ENCODE results near the gene CNOT1.
"Not testable (repeated sequence)": the region's sequence is repeated elsewhere in the genome, so short reads cannot be mapped to it uniquely, and the experiment has no call there.

The CNOT1 gene

GRCh38 chr16:58614860-58615259 lies 14.8 kb downstream of the CNOT1 start:
- no peak overlapping the region for H3K4me3 ChIP-seq (ENCODE audit: low read depth in 1 of 2, low read length in 2 of 2)
- H3K27ac ChIP-seq (ENCODE audit: low read depth, low read length), result no peak overlapping the region
- no peak overlapping the region for H3K9ac ChIP-seq (ENCODE audit: low read depth in 1 of 2, low read length in 2 of 2)
- H3K36me3 ChIP-seq (ENCODE audit: control insufficient read depth in 1 of 2, insufficient read depth in 2 of 2, low read length in 2 of 2), result peaks cover 15 to 38% of the 10 kb centered on the region in 2 donors
- H3K4me1 ChIP-seq (ENCODE audit: control insufficient read depth in 1 of 2, insufficient read depth in 2 of 2, low read length in 2 of 2), result no peaks in the 10 kb centered on the region
- no peaks in the 10 kb centered on the region for H3K9me3 ChIP-seq (ENCODE audit: control insufficient read depth in 1 of 2, low read length in 2 of 2)
- H3K27me3 ChIP-seq (ENCODE audit: control insufficient read depth in 1 of 2, insufficient read depth in 2 of 2, low read length in 2 of 2), result no peaks in the 10 kb centered on the region

- Histone ChIP-seq H3K27ac (ENCODE audit: low read depth, low read length) (no peak overlapping the region), H3K36me3 (ENCODE audit: control insufficient read depth in 1 of 2, insufficient read depth in 2 of 2, low read length in 2 of 2) (peaks cover 15 to 33% of the 10 kb centered on the region in 2 donors), H3K4me3 (ENCODE audit: low read depth in 1 of 2, low read length in 2 of 2) (no peak overlapping the region), H3K4me1 (ENCODE audit: control insufficient read depth in 1 of 2, insufficient read depth in 2 of 2, low read length in 2 of 2) (no peaks in the 10 kb centered on the region), H3K9ac (ENCODE audit: low read depth in 1 of 2, low read length in 2 of 2) (no peak overlapping the region), H3K9me3 (ENCODE audit: control insufficient read depth in 1 of 2, low read length in 2 of 2) (no peaks in the 10 kb centered on the region), H3K27me3 (ENCODE audit: control insufficient read depth in 1 of 2, insufficient read depth in 2 of 2, low read length in 2 of 2) (no peaks in the 10 kb centered on the region)
Measured at GRCh38 chr16:58614212-58614611, 15.4 kb downstream of the CNOT1 start.

GRCh38 chr16:58612965-58613364 lies 16.7 kb downstream of the CNOT1 start:
- H3K4me3 ChIP-seq (ENCODE audit: low read depth in 1 of 2, low read length in 2 of 2); H3K4me1 ChIP-seq (ENCODE audit: control insufficient read depth in 1 of 2, insufficient read depth in 2 of 2, low read length in 2 of 2); H3K9me3 ChIP-seq (ENCODE audit: control insufficient read depth in 1 of 2, low read length in 2 of 2); H3K27me3 ChIP-seq (ENCODE audit: control insufficient read depth in 1 of 2, insufficient read depth in 2 of 2, low read length in 2 of 2); H3K9ac ChIP-seq (ENCODE audit: low read depth in 1 of 2, low read length in 2 of 2); H3K27ac ChIP-seq (ENCODE audit: low read depth, low read length): not testable (repeated sequence)
- H3K36me3 ChIP-seq (ENCODE audit: control insufficient read depth in 1 of 2, insufficient read depth in 2 of 2, low read length in 2 of 2), result peaks cover 15 to 27% of the 10 kb centered on the region in 2 donors

GRCh38 chr16:58608601-58609136 lies 21.0 kb downstream of the CNOT1 start:
- Histone ChIP-seq H3K27ac (ENCODE audit: low read depth, low read length) (no peak overlapping the region), H3K27me3 (ENCODE audit: control insufficient read depth in 1 of 2, insufficient read depth in 2 of 2, low read length in 2 of 2) (no peaks in the 10 kb centered on the region), H3K36me3 (ENCODE audit: control insufficient read depth in 1 of 2, insufficient read depth in 2 of 2, low read length in 2 of 2) (peaks cover 5 to 18% of the 10 kb centered on the region in 2 donors), H3K4me3 (ENCODE audit: low read depth in 1 of 2, low read length in 2 of 2) (no peak overlapping the region), H3K9ac (ENCODE audit: low read depth in 1 of 2, low read length in 2 of 2) (no peak overlapping the region), H3K4me1 (ENCODE audit: control insufficient read depth in 1 of 2, insufficient read depth in 2 of 2, low read length in 2 of 2) (peaks cover 1 to 4% of the 10 kb centered on the region in 2 donors), H3K9me3 (ENCODE audit: control insufficient read depth in 1 of 2, low read length in 2 of 2) (no peaks in the 10 kb centered on the region)

GRCh38 chr16:58605562-58605961 lies 24.1 kb downstream of the CNOT1 start:
- Histone ChIP-seq H3K36me3 (ENCODE audit: control insufficient read depth in 1 of 2, insufficient read depth in 2 of 2, low read length in 2 of 2) (peaks cover 0 to 11% of the 10 kb centered on the region in 2 donors), H3K4me1 (ENCODE audit: control insufficient read depth in 1 of 2, insufficient read depth in 2 of 2, low read length in 2 of 2) (peaks cover 8 to 13% of the 10 kb centered on the region in 2 donors), H3K27me3 (ENCODE audit: control insufficient read depth in 1 of 2, insufficient read depth in 2 of 2, low read length in 2 of 2) (no peaks in the 10 kb centered on the region), H3K9ac (ENCODE audit: low read depth in 1 of 2, low read length in 2 of 2) (no peak overlapping the region), H3K4me3 (ENCODE audit: low read depth in 1 of 2, low read length in 2 of 2) (no peak overlapping the region), H3K27ac (ENCODE audit: low read depth, low read length) (no peak overlapping the region), H3K9me3 (ENCODE audit: control insufficient read depth in 1 of 2, low read length in 2 of 2) (no peaks in the 10 kb centered on the region)

- Histone ChIP-seq H3K4me3 (ENCODE audit: low read depth in 1 of 2, low read length in 2 of 2) (no peak overlapping the region), H3K27ac (ENCODE audit: low read depth, low read length) (no peak overlapping the region), H3K36me3 (ENCODE audit: control insufficient read depth in 1 of 2, insufficient read depth in 2 of 2, low read length in 2 of 2) (peaks cover 36 to 80% of the 10 kb centered on the region in 2 donors), H3K4me1 (ENCODE audit: control insufficient read depth in 1 of 2, insufficient read depth in 2 of 2, low read length in 2 of 2) (no peaks in the 10 kb centered on the region), H3K9me3 (ENCODE audit: control insufficient read depth in 1 of 2, low read length in 2 of 2) (no peaks in the 10 kb centered on the region), H3K9ac (ENCODE audit: low read depth in 1 of 2, low read length in 2 of 2) (no peak overlapping the region), H3K27me3 (ENCODE audit: control insufficient read depth in 1 of 2, insufficient read depth in 2 of 2, low read length in 2 of 2) (no peaks in the 10 kb centered on the region)
Measured at GRCh38 chr16:58591083-58591482, 38.5 kb downstream of the CNOT1 start.

GRCh38 chr16:58589326-58589905 lies 40.2 kb downstream of the CNOT1 start:
- H3K36me3 ChIP-seq (ENCODE audit: control insufficient read depth in 1 of 2, insufficient read depth in 2 of 2, low read length in 2 of 2), result peaks cover 42 to 84% of the 10 kb centered on the region in 2 donors
- H3K4me3 ChIP-seq (ENCODE audit: low read depth in 1 of 2, low read length in 2 of 2), result no peak overlapping the region
- no peak overlapping the region for H3K27ac ChIP-seq (ENCODE audit: low read depth, low read length)
- H3K9me3 ChIP-seq (ENCODE audit: control insufficient read depth in 1 of 2, low read length in 2 of 2), result no peaks in the 10 kb centered on the region
- no peaks in the 10 kb centered on the region for H3K27me3 ChIP-seq (ENCODE audit: control insufficient read depth in 1 of 2, insufficient read depth in 2 of 2, low read length in 2 of 2)
- no peak overlapping the region for H3K9ac ChIP-seq (ENCODE audit: low read depth in 1 of 2, low read length in 2 of 2)
- H3K4me1 ChIP-seq (ENCODE audit: control insufficient read depth in 1 of 2, insufficient read depth in 2 of 2, low read length in 2 of 2), result no peaks in the 10 kb centered on the region

- no peaks in the 10 kb centered on the region for H3K4me1 ChIP-seq (ENCODE audit: control insufficient read depth in 1 of 2, insufficient read depth in 2 of 2, low read length in 2 of 2)
- no peak overlapping the region for H3K27ac ChIP-seq (ENCODE audit: low read depth, low read length)
- no peak overlapping the region for H3K4me3 ChIP-seq (ENCODE audit: low read depth in 1 of 2, low read length in 2 of 2)
- no peaks in the 10 kb centered on the region for H3K9me3 ChIP-seq (ENCODE audit: control insufficient read depth in 1 of 2, low read length in 2 of 2)
- H3K9ac ChIP-seq (ENCODE audit: low read depth in 1 of 2, low read length in 2 of 2), result no peak overlapping the region
- peaks cover 42 to 81% of the 10 kb centered on the region in 2 donors for H3K36me3 ChIP-seq (ENCODE audit: control insufficient read depth in 1 of 2, insufficient read depth in 2 of 2, low read length in 2 of 2)
- no peaks in the 10 kb centered on the region for H3K27me3 ChIP-seq (ENCODE audit: control insufficient read depth in 1 of 2, insufficient read depth in 2 of 2, low read length in 2 of 2)
Measured at GRCh38 chr16:58588406-58588805, 41.2 kb downstream of the CNOT1 start.

GRCh38 chr16:58586340-58587030 lies 43.1 kb downstream of the CNOT1 start:
- Histone ChIP-seq H3K27me3 (ENCODE audit: control insufficient read depth in 1 of 2, insufficient read depth in 2 of 2, low read length in 2 of 2) (no peaks in the 10 kb centered on the region), H3K36me3 (ENCODE audit: control insufficient read depth in 1 of 2, insufficient read depth in 2 of 2, low read length in 2 of 2) (peaks cover 39 to 85% of the 10 kb centered on the region in 2 donors), H3K27ac (ENCODE audit: low read depth, low read length) (no peak overlapping the region), H3K9ac (ENCODE audit: low read depth in 1 of 2, low read length in 2 of 2) (no peak overlapping the region), H3K4me3 (ENCODE audit: low read depth in 1 of 2, low read length in 2 of 2) (no peak overlapping the region), H3K4me1 (ENCODE audit: control insufficient read depth in 1 of 2, insufficient read depth in 2 of 2, low read length in 2 of 2) (no peaks in the 10 kb centered on the region), H3K9me3 (ENCODE audit: control insufficient read depth in 1 of 2, low read length in 2 of 2) (no peaks in the 10 kb centered on the region)

GRCh38 chr16:58584831-58585505 lies 44.7 kb downstream of the CNOT1 start:
- Histone ChIP-seq H3K9me3 (ENCODE audit: control insufficient read depth in 1 of 2, low read length in 2 of 2) (no peaks in the 10 kb centered on the region), H3K4me1 (ENCODE audit: control insufficient read depth in 1 of 2, insufficient read depth in 2 of 2, low read length in 2 of 2) (no peaks in the 10 kb centered on the region), H3K4me3 (ENCODE audit: low read depth in 1 of 2, low read length in 2 of 2) (no peak overlapping the region), H3K9ac (ENCODE audit: low read depth in 1 of 2, low read length in 2 of 2) (no peak overlapping the region), H3K36me3 (ENCODE audit: control insufficient read depth in 1 of 2, insufficient read depth in 2 of 2, low read length in 2 of 2) (peaks cover 46 to 88% of the 10 kb centered on the region in 2 donors), H3K27ac (ENCODE audit: low read depth, low read length) (no peak overlapping the region), H3K27me3 (ENCODE audit: control insufficient read depth in 1 of 2, insufficient read depth in 2 of 2, low read length in 2 of 2) (no peaks in the 10 kb centered on the region)

Data from duodenal mucosa (tissue), 2 donors.